HL-60 (cell line): Measurements from ENCODE around the gene CDK2.

Experiments used
- GABPA ChIP-seq: IDR thresholded peaks from 2 replicates; pipeline ENCODE4 v1.6.1; 2012; ENCODE audit warnings: low read depth
- POLR2AphosphoS5 ChIP-seq: IDR thresholded peaks from 2 replicates; pipeline ENCODE4 v1.6.1; 2012; ENCODE audit warnings: low read depth
- REST ChIP-seq: IDR thresholded peaks from 2 replicates; pipeline ENCODE4 v1.6.1; 2012; ENCODE audit warnings: low read depth; ENCODE audit not compliant: insufficient replicate concordance
- TF ChIP-seq, protein P1 (sequence below): IDR thresholded peaks from one replicate; pipeline ENCODE4 v1.5.1; 2011; ENCODE audit warnings: low read length, control low read depth, inconsistent platforms; ENCODE audit not compliant: insufficient read depth

- TF ChIP-seq, protein P1, sequence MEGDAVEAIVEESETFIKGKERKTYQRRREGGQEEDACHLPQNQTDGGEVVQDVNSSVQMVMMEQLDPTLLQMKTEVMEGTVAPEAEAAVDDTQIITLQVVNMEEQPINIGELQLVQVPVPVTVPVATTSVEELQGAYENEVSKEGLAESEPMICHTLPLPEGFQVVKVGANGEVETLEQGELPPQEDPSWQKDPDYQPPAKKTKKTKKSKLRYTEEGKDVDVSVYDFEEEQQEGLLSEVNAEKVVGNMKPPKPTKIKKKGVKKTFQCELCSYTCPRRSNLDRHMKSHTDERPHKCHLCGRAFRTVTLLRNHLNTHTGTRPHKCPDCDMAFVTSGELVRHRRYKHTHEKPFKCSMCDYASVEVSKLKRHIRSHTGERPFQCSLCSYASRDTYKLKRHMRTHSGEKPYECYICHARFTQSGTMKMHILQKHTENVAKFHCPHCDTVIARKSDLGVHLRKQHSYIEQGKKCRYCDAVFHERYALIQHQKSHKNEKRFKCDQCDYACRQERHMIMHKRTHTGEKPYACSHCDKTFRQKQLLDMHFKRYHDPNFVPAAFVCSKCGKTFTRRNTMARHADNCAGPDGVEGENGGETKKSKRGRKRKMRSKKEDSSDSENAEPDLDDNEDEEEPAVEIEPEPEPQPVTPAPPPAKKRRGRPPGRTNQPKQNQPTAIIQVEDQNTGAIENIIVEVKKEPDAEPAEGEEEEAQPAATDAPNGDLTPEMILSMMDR = no peak
- TF ChIP-seq GABPA (no peak), REST (no peak), POLR2AphosphoS5 (no peak)
These were observed 24.5 kb downstream of the CDK2 start for GRCh38 chr12:55991110-55991509.
